ENCODE measurements around the gene ASB5.

GRCh38 chr4:176266026-176266425, 3.0 kb downstream of the ASB5 start:
- TF ChIP-seq CTCF (IDR thresholded peaks at IDR 0.05; ENCODE audit: low read length) (no peak), EZH2 (IDR thresholded peaks at IDR 0.05; ENCODE audit: borderline replicate concordance, low read length) (no peak)
